Activated B cell treated with CpG ODN at 0.5 μM for 24 hours (primary cell): ENCODE data around the gene ALG12. TPM values are rescaled to one million over a fixed set of nuclear protein-coding genes. Genes with fewer than 3 reads are reported as not detected.

Experiments used
- ATAC-seq: fragments of 200-7000 bp; cut with Tn5 transposase; one replicate; pipeline ENCODE4 v1.10.0; 2021; ENCODE audit warnings: low read depth, mild to moderate bottlenecking, moderate library complexity
- CTCF ChIA-PET: fragments of 350-600 bp; sonication (Branson Sonifier 250); formaldehyde crosslinking; loops from one replicate; lab custom pipeline; 2021; ENCODE audit warnings: antibody characterized with exemption; lab: Charles Lee
- POLR2A ChIA-PET: fragments of 350-600 bp; sonication (Branson Sonifier 250); formaldehyde crosslinking; loops from one replicate; lab custom pipeline; 2021; ENCODE audit warnings: antibody characterized with exemption; lab: Charles Lee
- DNase-seq: peaks from one replicate; pipeline ENCODE4 v3.0.0; 2022
- H3K27ac Mint-ChIP-seq: one replicate; pipeline ENCODE4 v1.8.0; 2020; ENCODE audit warnings: mixed read lengths
- H3K27me3 Mint-ChIP-seq: one replicate; pipeline ENCODE4 v1.8.0; 2021; ENCODE audit warnings: mixed read lengths
- H3K36me3 Mint-ChIP-seq: one replicate; pipeline ENCODE4 v1.8.0; 2021; ENCODE audit warnings: low read depth, mixed read lengths
- H3K4me1 Mint-ChIP-seq: one replicate; pipeline ENCODE4 v1.8.0; 2021; ENCODE audit warnings: mixed read lengths
- H3K4me3 Mint-ChIP-seq: one replicate; pipeline ENCODE4 v1.8.0; 2020; ENCODE audit warnings: mild to moderate bottlenecking, mixed read lengths
- H3K9me3 Mint-ChIP-seq: one replicate; pipeline ENCODE4 v1.8.0; 2020; ENCODE audit warnings: mixed read lengths
- intact Hi-C: fragments of 100-400 bp; cut with micrococcal nuclease; formaldehyde crosslinking; loops from one replicate; pipeline ENCODE4 v1.15.1; 2024
- total RNA-seq: library from RNA; stranded (reverse); gene quantifications from 2 replicates; pipeline ENCODE4 v1.2.3, GENCODE V29; 2022
- TF ChIP-seq, protein P1 (sequence below): fragments of 200-600 bp; IDR thresholded peaks from one replicate; pipeline ENCODE4 v1.8.0; 2022; ENCODE audit warnings: antibody characterized with exemption, mild to moderate bottlenecking

ALG12 gene
- total RNA-seq, 1 donor from 2014 or later: 18.2 TPM

DNA sequence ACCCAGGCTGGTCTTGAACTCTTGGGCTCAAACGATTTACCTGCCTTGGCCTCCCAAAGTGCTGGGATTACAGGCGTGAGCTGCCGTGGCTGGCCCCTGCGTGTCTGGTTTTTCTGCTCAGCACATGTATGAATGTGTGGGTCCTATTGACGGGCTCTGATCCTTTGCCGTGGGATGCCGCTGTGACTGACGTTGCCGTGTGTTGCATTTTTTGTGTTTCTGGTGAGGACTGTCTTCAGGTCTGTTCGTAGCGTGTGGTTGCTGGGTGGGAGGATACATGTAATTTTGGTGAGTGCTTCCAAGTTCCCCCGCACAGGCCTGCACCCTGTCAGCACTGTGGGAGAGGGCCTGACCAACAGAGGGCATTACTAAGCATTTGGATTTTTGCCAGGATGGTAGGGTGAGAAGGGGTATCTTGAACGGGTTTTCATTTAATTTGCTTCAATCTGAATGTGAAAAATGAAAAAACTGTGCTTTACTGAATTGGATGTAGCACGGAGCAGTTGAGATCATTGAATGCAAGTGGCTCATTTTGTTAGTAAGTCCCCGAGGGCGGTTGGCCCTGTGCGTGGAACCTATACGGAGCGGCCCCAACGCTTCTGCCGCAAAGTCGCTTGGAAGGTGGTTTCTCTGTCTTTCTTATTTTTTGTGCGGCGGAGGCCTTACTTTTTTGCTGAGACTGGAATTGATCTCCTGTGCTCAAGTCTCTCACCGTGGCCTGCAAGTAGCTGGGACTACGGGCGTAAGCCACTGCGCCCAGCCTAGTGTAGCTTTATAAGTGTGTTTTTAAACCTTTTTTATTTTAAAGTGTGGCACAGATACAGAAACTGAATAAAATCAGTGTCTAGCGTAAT is 56.4 kb downstream of the ALG12 start:
- TF ChIP-seq, protein P1, sequence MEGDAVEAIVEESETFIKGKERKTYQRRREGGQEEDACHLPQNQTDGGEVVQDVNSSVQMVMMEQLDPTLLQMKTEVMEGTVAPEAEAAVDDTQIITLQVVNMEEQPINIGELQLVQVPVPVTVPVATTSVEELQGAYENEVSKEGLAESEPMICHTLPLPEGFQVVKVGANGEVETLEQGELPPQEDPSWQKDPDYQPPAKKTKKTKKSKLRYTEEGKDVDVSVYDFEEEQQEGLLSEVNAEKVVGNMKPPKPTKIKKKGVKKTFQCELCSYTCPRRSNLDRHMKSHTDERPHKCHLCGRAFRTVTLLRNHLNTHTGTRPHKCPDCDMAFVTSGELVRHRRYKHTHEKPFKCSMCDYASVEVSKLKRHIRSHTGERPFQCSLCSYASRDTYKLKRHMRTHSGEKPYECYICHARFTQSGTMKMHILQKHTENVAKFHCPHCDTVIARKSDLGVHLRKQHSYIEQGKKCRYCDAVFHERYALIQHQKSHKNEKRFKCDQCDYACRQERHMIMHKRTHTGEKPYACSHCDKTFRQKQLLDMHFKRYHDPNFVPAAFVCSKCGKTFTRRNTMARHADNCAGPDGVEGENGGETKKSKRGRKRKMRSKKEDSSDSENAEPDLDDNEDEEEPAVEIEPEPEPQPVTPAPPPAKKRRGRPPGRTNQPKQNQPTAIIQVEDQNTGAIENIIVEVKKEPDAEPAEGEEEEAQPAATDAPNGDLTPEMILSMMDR: no peak
- Mint-ChIP-seq H3K9me3 (peaks cover 12% of the 10 kb centered on the region), H3K4me1 (peaks cover 29% of the 10 kb centered on the region), H3K27me3 (no peaks in the 10 kb centered on the region), H3K4me3 (no peak overlapping the region), H3K27ac (no peak overlapping the region), H3K36me3 (peaks cover 14% of the 10 kb centered on the region)
- DNase-seq: no peak
- ChIA-PET CTCF (no interaction called here), POLR2A (no interaction called here)
- intact Hi-C loops: no loop called here
- ATAC-seq: no peak

DNA sequence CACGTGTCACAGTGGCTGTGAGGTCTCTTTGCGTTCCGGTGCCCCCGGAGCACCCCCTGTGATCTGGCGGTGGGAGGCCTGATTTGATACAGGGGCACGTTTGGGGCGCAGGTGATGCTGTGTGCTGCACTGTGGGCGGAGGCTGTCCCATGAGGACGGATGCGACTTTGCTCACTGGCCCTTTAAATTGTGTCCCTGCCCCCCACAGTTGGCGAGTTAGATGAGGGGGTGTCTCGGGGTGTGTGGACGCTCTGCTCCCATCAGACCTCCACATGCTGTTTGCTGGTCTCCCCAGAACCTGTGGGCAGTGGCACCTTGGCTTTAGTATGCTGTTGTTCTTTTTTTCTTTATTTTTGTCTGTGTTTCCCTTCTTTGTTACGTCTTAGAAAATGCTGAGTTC is 59.4 kb downstream of the ALG12 start:
- no peaks in the 10 kb centered on the region for H3K9me3 Mint-ChIP-seq
- ATAC-seq (no peak), DNase-seq (no peak)
- TF ChIP-seq, protein P1: no peak
- no peaks in the 10 kb centered on the region for H3K27me3 Mint-ChIP-seq
- H3K27ac Mint-ChIP-seq: no peak overlapping the region
- intact Hi-C loops: loop anchor here (10.0 kb wide), 2 partner anchors 156 to 346 kb away; partner anchors contain the start of genes IL17REL and SELENOO
- peaks cover 41% of the 10 kb centered on the region for H3K4me1 Mint-ChIP-seq
- POLR2A ChIA-PET: no interaction called here
- CTCF ChIA-PET: no interaction called here
- no peak overlapping the region for H3K4me3 Mint-ChIP-seq
- peaks cover 3% of the 10 kb centered on the region for H3K36me3 Mint-ChIP-seq

DNA sequence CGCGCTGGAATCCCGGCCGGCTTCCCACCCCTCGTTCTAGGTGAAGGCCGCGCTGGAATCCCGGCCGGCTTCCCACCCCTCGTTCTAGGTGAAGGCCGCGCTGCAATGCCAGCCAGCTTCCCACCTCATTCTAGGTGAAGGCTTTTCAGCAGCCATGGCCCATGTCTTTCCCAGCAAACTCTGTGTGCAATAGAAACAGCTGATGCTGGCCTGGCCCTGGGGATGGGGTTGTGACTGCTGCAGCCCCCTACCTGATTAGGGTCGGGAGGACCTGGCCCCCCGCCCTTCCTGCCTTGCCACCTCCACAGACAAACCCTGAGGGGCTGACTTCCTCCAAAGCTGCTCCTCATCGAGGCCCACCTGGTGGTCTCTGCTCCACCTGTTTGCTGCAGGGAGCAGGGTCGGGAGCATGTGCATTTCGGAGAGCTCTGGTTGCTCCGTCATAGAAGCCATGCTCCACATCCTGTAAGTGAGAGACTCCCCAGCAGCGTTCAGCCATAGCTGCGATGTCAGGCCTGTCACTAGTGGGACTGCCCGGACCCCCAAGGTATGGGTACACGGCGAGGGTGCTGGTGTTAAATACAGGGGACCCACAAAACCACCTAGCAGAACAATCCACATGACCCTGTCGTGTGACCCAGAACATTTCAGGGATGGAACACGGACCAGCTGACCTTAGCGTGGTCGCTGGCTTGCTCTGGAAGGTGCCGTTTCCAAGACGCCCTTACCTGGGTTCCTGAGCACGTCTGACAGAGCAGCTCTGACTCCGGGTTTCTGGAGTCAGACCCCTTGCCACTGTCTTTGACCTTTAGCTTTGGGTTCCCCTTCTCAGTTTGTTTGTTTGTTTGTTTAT is 61.2 kb downstream of the ALG12 start:
- ATAC-seq: no peak
- intact Hi-C loops: loop anchor here (10.0 kb wide), 2 partner anchors 158 to 348 kb away; partner anchors contain the start of genes IL17REL and SELENOO
- Mint-ChIP-seq H3K36me3 (peaks cover 3% of the 10 kb centered on the region), H3K27me3 (no peaks in the 10 kb centered on the region), H3K27ac (no peak overlapping the region), H3K4me3 (no peak overlapping the region), H3K9me3 (no peaks in the 10 kb centered on the region), H3K4me1 (peaks cover 40% of the 10 kb centered on the region)
- ChIA-PET POLR2A (no interaction called here), CTCF (no interaction called here)
- DNase-seq: no peak
- TF ChIP-seq, protein P1: no peak

DNA sequence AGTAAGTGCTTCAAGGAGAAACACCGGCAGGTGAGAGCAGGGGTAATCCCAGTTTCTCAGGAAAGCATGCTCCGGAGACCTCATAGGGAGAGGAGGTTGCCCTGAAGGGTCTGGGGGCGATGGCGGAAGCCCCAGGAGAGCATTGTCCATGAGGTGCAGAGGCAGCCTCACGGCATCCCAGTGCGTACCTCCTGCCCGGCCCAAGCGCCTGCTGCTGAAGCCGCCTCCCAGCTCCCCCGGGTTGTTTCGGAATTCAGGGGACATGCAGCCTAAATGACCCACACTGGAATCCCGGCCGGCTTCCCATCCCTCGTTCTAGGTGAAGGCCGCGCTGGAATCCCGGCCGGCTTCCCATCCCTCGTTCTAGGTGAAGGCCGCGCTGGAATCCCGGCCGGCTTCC is 61.9 kb downstream of the ALG12 start:
- DNase-seq (no peak), ATAC-seq (no peak)
- H3K36me3 Mint-ChIP-seq: peaks cover 3% of the 10 kb centered on the region
- no peak overlapping the region for H3K4me3 Mint-ChIP-seq
- peaks cover 4% of the 10 kb centered on the region for H3K27me3 Mint-ChIP-seq
- TF ChIP-seq, protein P1: no peak
- H3K9me3 Mint-ChIP-seq: no peaks in the 10 kb centered on the region
- no peak overlapping the region for H3K27ac Mint-ChIP-seq
- POLR2A ChIA-PET: no interaction called here
- H3K4me1 Mint-ChIP-seq: peaks cover 38% of the 10 kb centered on the region
- CTCF ChIA-PET: no interaction called here
- intact Hi-C loops: loop anchor here (10.0 kb wide), 2 partner anchors 158 to 348 kb away; partner anchors contain the start of genes IL17REL and SELENOO
